GM04504 (cell line): ENCODE results near the gene NME9.

Experiments used
- DNase-seq: peaks from one replicate; pipeline ENCODE4 v3.0.0-alpha.2; 2012; ENCODE audit warnings: low read depth

The NME9 gene

DNA sequence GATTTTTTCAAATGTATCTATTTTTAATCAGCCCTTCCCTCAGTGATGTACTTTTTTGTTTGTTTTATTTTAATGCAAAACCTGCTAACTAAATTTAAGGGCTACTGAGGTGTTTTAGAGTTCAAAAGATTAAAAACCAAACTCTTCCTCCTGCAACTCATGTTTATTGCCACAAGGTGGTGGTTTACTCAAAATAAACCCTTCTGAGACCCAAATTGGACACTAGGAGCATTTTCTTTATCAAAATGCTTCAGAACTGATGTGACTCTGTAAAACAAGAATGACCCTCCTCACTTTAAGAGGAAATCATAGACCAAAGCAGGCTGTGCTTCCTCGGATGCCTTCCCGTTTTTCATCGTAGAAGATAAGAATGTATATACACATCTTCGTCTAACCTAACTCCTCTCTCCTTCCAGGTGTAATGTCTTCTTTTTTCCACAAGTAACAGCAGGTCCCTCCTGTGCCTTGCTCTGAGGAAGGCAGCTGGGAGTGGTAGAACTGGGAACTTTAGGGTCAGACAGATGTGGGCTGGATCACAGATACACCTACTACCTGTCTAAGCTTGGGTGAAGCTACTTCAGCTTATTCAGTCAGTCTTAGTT lies 2.9 kb upstream of the NME9 start:
- no peak for DNase-seq

- no peak for DNase-seq
These were observed 1.7 kb upstream of the NME9 start for GRCh38 chr3:138331143-138331894.

GRCh38 chr3:138329984-138330293 lies 288 bp upstream of the NME9 start:
- no peak for DNase-seq

- no peak for DNase-seq
These were observed 1.3 kb downstream of the NME9 start for GRCh38 chr3:138328341-138328740.

- DNase-seq, result no peak
These were observed 1.8 kb downstream of the NME9 start for GRCh38 chr3:138327831-138328230.

GRCh38 chr3:138326866-138327595 lies 2.6 kb downstream of the NME9 start:
- DNase-seq, result no peak

- DNase-seq, result no peak
These were observed 3.7 kb downstream of the NME9 start for GRCh38 chr3:138325990-138326389.

DNA sequence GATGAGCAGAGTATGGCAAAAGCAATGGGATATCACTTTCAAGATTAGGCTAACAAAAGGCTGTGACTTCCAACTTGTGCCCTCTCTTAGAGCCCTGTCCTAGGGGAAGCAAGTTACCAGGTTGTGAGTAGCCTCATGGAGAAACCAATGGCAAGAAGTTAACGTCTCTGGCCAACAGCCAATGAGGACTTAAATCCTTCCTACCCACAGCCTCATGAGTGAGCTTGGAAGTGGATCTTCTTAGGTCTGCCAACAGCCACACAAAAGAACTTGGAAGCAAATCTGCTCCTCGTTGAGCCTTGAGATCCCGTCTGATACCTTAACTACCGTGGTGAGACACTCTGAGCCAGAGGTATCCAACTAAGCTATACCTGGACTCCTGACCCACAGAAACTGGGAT lies 5.7 kb downstream of the NME9 start:
- DNase-seq, result no peak

GRCh38 chr3:138317687-138318086 lies 12.0 kb downstream of the NME9 start:
- no peak for DNase-seq

GRCh38 chr3:138314751-138315150 lies 14.9 kb downstream of the NME9 start:
- no peak for DNase-seq

DNA sequence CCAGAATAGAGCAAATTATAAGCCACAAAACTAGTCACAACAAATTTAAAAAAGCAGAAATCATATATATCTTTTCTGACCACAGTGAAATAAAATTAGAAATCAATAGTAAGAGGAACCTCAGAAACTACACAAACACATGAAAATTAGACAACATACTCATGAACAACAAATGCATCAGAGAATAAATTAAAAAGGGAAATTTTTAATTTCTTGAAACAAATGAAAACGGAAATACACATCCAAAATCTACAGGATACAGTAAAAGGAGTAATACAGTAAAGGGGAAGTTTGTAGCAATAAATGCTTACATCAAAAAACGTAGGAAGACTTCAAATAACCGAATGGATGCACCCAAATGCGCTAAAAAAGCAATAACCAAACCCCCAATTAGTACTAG lies 19.2 kb downstream of the NME9 start:
- no peak for DNase-seq

GRCh38 chr3:138308783-138309182 lies 20.9 kb downstream of the NME9 start:
- DNase-seq, result no peak

GRCh38 chr3:138307899-138308298 lies 21.8 kb downstream of the NME9 start:
- no peak for DNase-seq

GRCh38 chr3:138303474-138303873 lies 26.2 kb downstream of the NME9 start:
- no peak for DNase-seq

DNA sequence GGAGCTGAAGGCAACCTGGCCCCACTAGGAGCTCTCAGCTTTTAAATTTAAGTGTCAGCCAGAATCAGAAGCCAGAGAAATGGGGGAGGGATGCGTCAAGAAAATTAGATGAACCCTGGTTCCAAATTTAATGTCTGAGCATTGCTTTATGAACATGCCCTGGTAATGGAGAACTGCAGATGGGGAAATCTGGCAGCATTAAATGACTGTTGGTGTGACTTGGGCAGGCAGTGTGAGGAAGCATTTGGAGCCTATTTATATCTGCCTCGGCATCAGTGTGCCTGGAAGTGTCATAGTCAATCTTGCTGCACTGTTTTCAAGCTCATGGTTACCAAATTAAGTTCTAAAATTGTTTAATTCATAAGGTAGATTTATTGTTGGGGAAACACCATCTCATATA lies 29.0 kb downstream of the NME9 start:
- DNase-seq, result no peak

GRCh38 chr3:138297876-138298275 lies 31.8 kb downstream of the NME9 start:
- no peak for DNase-seq

- DNase-seq, result no peak
These were observed 32.5 kb downstream of the NME9 start for GRCh38 chr3:138297059-138297607.

DNA sequence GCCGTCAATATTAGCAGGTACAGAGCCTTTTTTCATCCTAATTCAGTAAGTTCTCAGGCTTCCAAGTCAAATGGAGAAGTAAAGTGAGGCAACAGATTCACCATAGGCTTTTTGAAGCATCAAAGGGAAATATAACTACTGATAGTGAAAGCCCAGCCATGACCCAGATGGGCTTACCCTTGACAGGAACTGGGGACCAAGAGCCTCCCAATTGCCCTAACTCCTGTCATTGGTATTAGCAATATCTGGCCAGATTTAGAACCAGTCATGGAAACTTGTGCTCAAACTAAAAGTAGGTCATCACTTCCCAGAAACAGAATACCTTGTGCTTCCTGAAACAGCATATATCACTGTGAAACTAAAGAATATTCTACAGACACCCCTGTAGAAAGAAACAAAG lies 33.0 kb downstream of the NME9 start:
- DNase-seq, result no peak

GRCh38 chr3:138289701-138290100 lies 40.0 kb downstream of the NME9 start:
- DNase-seq, result no peak

DNA sequence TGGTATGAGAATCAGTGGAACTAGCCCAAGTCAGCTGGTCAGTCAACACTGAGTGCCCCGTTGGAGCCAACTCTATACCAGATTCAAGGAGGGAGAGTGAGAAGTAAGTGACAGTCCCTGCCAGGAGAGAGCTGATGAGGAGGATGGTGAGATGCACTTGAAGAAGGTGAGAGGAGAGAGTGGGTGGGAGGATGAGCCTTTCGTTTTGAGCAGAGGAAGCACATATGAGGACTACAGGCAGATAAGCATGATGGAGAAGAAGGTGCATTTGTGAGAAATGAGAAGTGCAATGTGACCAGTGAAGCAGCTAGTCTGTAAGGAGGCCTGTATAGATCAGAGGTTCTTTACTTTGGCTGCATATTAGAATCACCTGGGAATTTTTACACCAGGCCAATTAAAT lies 40.4 kb downstream of the NME9 start:
- DNase-seq, result no peak

DNA sequence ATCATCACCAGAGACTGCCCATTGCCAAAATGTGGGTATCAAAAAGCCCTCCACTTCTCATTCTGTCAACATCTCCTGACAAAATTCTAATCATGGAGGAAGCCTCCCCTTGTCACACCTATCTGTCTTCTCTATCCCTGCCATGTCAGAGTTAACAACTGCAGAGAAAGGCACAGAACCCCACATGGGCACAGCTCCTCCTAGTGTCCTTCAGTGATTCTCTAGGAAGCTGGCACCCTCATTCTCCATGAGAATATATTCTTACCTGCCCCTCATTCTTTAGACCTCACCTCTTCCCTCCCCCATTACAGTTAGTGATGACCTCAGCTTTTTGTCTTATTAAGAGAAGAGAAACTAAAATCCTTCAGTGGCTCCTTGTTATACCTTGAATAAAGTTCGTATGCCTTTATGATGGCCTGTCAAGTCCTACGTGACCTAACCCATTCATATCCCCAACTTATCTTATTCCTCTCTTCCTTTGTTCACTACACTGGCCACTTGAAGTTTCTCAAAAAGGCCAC lies 44.6 kb downstream of the NME9 start:
- DNase-seq, result no peak

DNA sequence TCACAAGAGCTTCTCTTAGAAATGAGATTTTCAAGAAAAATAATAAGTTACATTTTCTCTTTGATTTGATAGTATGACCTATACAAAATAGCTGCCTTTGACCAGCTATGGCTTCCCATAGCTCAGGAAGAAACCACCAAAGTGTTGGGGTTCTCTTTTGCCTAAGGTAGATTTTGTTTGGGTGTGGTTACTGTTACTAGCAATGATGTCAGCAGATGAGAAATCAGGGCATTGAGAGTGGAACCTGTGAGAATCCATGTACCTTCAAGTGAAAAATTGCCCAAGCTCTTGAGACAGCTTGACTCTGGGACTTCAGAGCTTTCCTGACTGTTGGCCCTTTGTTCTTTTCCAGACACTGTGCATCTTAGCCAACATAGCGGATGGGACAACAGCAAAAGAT lies 45.6 kb downstream of the NME9 start:
- no peak for DNase-seq

DNA sequence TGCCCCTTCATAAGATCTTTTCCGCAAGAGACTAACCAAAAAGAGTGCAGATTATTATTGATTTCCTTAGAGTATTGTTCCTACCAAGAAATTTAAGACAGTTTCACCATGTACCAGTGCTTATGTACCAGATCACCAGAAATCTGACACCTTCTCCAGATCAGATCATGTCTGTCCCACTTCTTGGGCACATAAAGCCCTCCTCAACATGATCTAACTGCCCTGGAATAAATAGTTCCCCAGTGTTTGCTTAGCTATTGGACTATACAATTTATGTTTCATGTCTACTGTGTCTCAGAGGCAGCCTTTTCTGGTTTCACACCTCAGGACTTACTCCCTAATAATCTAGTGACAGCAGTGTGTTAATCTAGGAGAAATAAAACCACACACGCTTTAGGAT lies 46.8 kb downstream of the NME9 start:
- no peak for DNase-seq
